K562 (cell line): ENCODE data around the gene PRKAR1B. TPM values are rescaled to one million over a fixed set of nuclear protein-coding genes. Genes with fewer than 3 reads are reported as not detected.

Source experiments
- CREM ChIP-seq: IDR thresholded peaks from 2 replicates; pipeline ENCODE4 v1.6.1; 2014; ENCODE audit warnings: antibody characterized with exemption, low read depth
- ZNF318 ChIP-seq, 2 experiments: fragments of 450-650 bp; IDR thresholded peaks; 2 replicates each; pipeline ENCODE4 v1.6.1; 2016; ENCODE audit warnings: mild to moderate bottlenecking in 2 of 2, borderline replicate concordance in 1 of 2, low read depth in 1 of 2, moderate library complexity in 1 of 2
- polyA plus RNA-seq, 8 experiments: library from polyadenylated mRNA; depleted of rRNA in 4 of 8; stranded (reverse) in 5 of 8; unstranded in 3 of 8; fragments of >200 nt; fragmentation: Nextera tagmentation in 2 of 8; fragmentation: Illumina TruSeq in 1 of 8; extraction: Ambion mirVana in 2 of 8; extraction: Trizol in 1 of 8; gene quantifications; 2 replicates each; pipeline versions ENCODE4 v1.2.1 to v1.2.3, GENCODE V29; 2011 to 2014; ENCODE audit warnings: inconsistent platforms in 1 of 8, missing spikeins in 1 of 8
- total RNA-seq, 7 experiments: library from RNA; depleted of rRNA in 6 of 7; stranded (reverse); fragments of >200 nt in 6 of 7; fragmentation: Illumina TruSeq in 2 of 7; extraction: Trizol in 2 of 7; gene quantifications; 2 replicates each; pipeline versions ENCODE4 v1.2.1 to v1.2.3, GENCODE V29; 2011 to 2021; ENCODE audit warnings: low replicate concordance in 1 of 7

The PRKAR1B gene
- total and polyA plus RNA-seq, 9 of the 15 experiments (the other 6 are each of a cell fraction or from before 2014, with no cell fraction given) = 0.99 to 30.5 (median 12.7) TPM

- TF ChIP-seq CREM (no peak), ZNF318 (IDR thresholded peaks at IDR 0.05; ENCODE audit: borderline replicate concordance in 1 of 2, low read depth in 1 of 2) (no peak)
These were observed 225.6 kb downstream of the PRKAR1B start (continued) for GRCh38 chr7:501526-501925.
